Measurements from ENCODE around the gene GDF3. TPM values are rescaled to one million over a fixed set of nuclear protein-coding genes. Genes with fewer than 3 reads are reported as not detected.

Gene GDF3
- total and polyA plus RNA-seq, 12 donors = 0.20 to 0.36 (median 0.22) TPM; not detected in 7

DNA sequence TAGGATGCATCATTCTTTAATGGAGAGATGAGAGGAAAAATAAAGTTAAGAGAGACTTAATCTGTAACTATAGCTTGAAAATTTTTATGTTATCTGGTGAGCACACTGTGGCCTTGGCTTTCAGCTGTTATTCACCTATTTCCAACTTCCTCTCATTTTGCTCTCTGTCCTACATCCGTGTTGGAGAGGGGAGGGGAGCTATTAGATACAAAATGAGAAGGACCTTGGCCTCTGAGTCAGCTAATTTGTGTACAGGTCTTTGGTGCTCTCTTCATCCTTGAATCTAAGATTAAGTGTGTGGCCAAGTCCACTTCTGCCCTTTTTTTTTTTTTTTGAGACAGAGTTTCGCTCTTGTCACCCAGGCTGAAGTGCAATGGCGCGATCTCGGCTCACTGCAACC, 29.0 kb downstream of the GDF3 start:
- H3K4me3 ChIP-seq = no peak overlapping the region
- ATAC-seq (no peak), DNase-seq (no peak)
- no peaks in the 10 kb centered on the region for H3K4me1 ChIP-seq
- no peaks in the 10 kb centered on the region for H3K9me3 ChIP-seq
- 92 to 95% methylated on average over 4 to 5 of the region's 5 CpGs for WGBS, 2 donors
- TF ChIP-seq, protein P1, sequence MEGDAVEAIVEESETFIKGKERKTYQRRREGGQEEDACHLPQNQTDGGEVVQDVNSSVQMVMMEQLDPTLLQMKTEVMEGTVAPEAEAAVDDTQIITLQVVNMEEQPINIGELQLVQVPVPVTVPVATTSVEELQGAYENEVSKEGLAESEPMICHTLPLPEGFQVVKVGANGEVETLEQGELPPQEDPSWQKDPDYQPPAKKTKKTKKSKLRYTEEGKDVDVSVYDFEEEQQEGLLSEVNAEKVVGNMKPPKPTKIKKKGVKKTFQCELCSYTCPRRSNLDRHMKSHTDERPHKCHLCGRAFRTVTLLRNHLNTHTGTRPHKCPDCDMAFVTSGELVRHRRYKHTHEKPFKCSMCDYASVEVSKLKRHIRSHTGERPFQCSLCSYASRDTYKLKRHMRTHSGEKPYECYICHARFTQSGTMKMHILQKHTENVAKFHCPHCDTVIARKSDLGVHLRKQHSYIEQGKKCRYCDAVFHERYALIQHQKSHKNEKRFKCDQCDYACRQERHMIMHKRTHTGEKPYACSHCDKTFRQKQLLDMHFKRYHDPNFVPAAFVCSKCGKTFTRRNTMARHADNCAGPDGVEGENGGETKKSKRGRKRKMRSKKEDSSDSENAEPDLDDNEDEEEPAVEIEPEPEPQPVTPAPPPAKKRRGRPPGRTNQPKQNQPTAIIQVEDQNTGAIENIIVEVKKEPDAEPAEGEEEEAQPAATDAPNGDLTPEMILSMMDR (IDR thresholded peaks at IDR 0.05) = no peak
- H3K27ac ChIP-seq = no peak overlapping the region
- no peaks in the 10 kb centered on the region for H3K36me3 ChIP-seq
- H3K27me3 ChIP-seq = no peaks in the 10 kb centered on the region
- intact Hi-C loops (cut with DNase I) = no loop called here

DNA sequence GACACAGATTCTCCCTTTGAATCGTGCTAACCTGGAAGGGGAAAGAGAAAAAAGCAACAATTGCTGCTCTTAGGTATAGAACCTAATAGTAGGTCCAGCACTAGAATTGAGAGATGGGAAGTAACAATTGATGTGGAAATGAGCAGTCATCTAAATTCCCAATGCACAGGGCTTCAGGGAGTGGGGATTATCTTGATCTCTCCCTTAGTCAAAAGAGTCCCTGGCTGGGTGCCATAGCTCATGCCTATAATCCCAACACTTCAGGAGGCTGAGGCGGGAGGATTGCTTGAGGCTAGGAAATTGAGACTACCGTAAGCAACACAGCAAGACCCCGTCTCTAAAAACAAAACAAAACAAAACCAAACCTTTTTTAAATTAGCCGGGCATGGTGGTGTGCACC, 33.8 kb downstream of the GDF3 start:
- Histone ChIP-seq H3K4me1 (no peaks in the 10 kb centered on the region), H3K4me3 (no peak overlapping the region), H3K9me3 (no peaks in the 10 kb centered on the region), H3K27me3 (peaks cover 0 to 2% (median 0%) of the 10 kb centered on the region in 7 donors), H3K27ac (no peak overlapping the region), H3K36me3 (no peaks in the 10 kb centered on the region)
- WGBS, 2 donors = 69 to 88% methylated on average over 5 of the region's 5 CpGs
- ATAC-seq (no peak), DNase-seq (no peak)
- TF ChIP-seq, protein P1 (IDR thresholded peaks at IDR 0.05) = no peak
- intact Hi-C loops (cut with DNase I) = no loop called here

DNA sequence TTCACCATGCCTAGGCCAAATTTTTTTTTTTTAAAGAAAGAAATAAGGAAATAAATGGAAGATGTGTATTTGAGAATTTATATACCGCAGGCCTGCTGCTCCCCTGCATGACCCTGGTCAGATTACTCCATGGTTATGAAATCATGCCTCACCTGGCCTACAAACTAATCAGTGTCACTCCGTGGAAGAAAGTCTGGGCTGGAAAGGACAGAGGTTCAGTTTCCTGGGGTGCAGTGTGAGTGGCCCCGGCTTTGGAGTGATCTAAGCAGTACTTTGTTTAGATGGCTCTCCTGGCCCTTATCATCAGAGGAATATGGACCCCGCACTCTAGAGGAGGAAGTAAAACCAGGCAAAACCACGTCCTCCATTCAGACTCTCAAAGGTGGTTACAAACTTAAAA, 39.5 kb downstream of the GDF3 start:
- WGBS, 2 donors = 68 to 75% methylated on average over 5 of the region's 5 CpGs
- no peak for DNase-seq
- Histone ChIP-seq H3K27ac (no peak overlapping the region), H3K4me3 (no peak overlapping the region), H3K27me3 (peaks cover 0 to 8% (median 5%) of the 10 kb centered on the region in 7 donors), H3K9me3 (no peaks in the 10 kb centered on the region), H3K36me3 (no peaks in the 10 kb centered on the region), H3K4me1 (no peaks in the 10 kb centered on the region)
- TF ChIP-seq, protein P1 (IDR thresholded peaks at IDR 0.05) = no peak
- ATAC-seq = no peak
- intact Hi-C loops (cut with DNase I) = no loop called here

DNA sequence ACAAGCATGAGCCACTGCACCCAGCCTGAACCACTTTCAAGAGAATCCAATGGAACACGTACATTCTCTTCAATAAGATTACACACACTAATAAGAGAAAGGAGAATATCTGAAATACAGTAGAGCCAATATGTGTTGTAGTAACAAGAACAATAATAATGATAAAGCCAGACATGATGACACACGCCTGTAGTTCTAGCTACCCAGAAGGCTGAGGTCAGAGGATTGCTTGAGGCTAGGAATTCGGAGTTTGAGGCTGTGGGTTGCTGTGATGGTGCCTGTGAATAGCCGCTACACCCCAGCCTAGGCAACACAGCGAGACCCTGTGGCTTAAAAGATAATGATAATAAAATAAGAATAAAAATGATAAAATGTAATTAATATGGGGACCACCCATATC, 45.5 kb downstream of the GDF3 start:
- peaks cover 0 to 16% (median 10%) of the 10 kb centered on the region in 7 donors for H3K27me3 ChIP-seq
- 83 to 86% methylated on average over 5 of the region's 5 CpGs for WGBS, 2 donors

More for the DNA sequence above, 45.5 kb downstream of the GDF3 start:
- ATAC-seq (no peak), DNase-seq (no peak)
- Histone ChIP-seq H3K4me3 (no peak overlapping the region), H3K36me3 (no peaks in the 10 kb centered on the region), H3K27ac (no peak overlapping the region), H3K4me1 (no peaks in the 10 kb centered on the region), H3K9me3 (no peaks in the 10 kb centered on the region)
- TF ChIP-seq, protein P1 (IDR thresholded peaks at IDR 0.05) = no peak
- intact Hi-C loops (cut with DNase I) = no loop called here

Measured in heart right ventricle (tissue), 16 donors.